Bronchial epithelial cell (primary cell): ENCODE data around the gene PIR. TPM values are rescaled to one million over a fixed set of nuclear protein-coding genes. Genes with fewer than 3 reads are reported as not detected.

Experiments
- DNase-seq: peaks from one replicate; pipeline ENCODE4 v3.0.0-alpha.2; 2010; ENCODE audit warnings: low read depth
- FAIRE-seq: peaks from 2 replicates; lab custom pipeline; 2011; peaks lifted over from hg19 to GRCh38; lab: Jason Lieb, UNC
- H3K27me3 ChIP-seq: 2 replicates; pipeline ENCODE4 v1.5.1; 2011; ENCODE audit warnings: low read length; ENCODE audit not compliant: control insufficient read depth, insufficient read depth
- H3K36me3 ChIP-seq: 2 replicates; pipeline ENCODE4 v1.5.1; 2011; ENCODE audit warnings: low read length; ENCODE audit not compliant: control insufficient read depth, insufficient read depth
- H3K4me3 ChIP-seq: 2 replicates; pipeline ENCODE4 v1.5.1; 2011; ENCODE audit warnings: mild to moderate bottlenecking, low read depth, low read length, control low read depth
- CTCF ChIP-seq: IDR thresholded peaks from 2 replicates; pipeline ENCODE4 v1.5.1; 2011; ENCODE audit warnings: mild to moderate bottlenecking, moderate library complexity, low read length, control low read depth, inconsistent platforms; ENCODE audit not compliant: insufficient read depth, severe bottlenecking
- total RNA-seq: library from RNA; depleted of rRNA; stranded (reverse); fragments of >200 nt; gene quantifications from 2 replicates; pipeline ENCODE4 v1.2.1, GENCODE V29; 2014

PIR gene
- total RNA-seq, 1 donor from 2014 or later: 23.7 TPM

GRCh38 chrX:15418707-15419181 lies 74.4 kb downstream of the PIR start:
- peaks cover 1% of the 10 kb centered on the region for H3K36me3 ChIP-seq
- H3K4me3 ChIP-seq: no peak overlapping the region
- H3K27me3 ChIP-seq: no peaks in the 10 kb centered on the region
- TF ChIP-seq CTCF: no peak
- no peak for DNase-seq
- FAIRE-seq: no peak

- no peak for FAIRE-seq
- DNase-seq: no peak
- Histone ChIP-seq H3K4me3 (no peak overlapping the region), H3K27me3 (no peaks in the 10 kb centered on the region), H3K36me3 (peaks cover 1% of the 10 kb centered on the region)
- no peak for TF ChIP-seq CTCF
Measured at GRCh38 chrX:15418041-15418706, 75.0 kb downstream of the PIR start.

- Histone ChIP-seq H3K36me3 (peaks cover 1% of the 10 kb centered on the region), H3K4me3 (no peak overlapping the region), H3K27me3 (no peaks in the 10 kb centered on the region)
- FAIRE-seq: no peak
- TF ChIP-seq CTCF: no peak
- no peak for DNase-seq
Measured at GRCh38 chrX:15416133-15416993, 76.8 kb downstream of the PIR start.

- DNase-seq (no peak), FAIRE-seq (no peak)
- peaks cover 1% of the 10 kb centered on the region for H3K36me3 ChIP-seq
- no peak overlapping the region for H3K4me3 ChIP-seq
- no peaks in the 10 kb centered on the region for H3K27me3 ChIP-seq
- no peak for TF ChIP-seq CTCF
Measured at GRCh38 chrX:15413101-15413500, 80.0 kb downstream of the PIR start.

GRCh38 chrX:15410947-15411346 lies 82.2 kb downstream of the PIR start:
- Histone ChIP-seq H3K4me3 (no peak overlapping the region), H3K36me3 (no peaks in the 10 kb centered on the region), H3K27me3 (no peaks in the 10 kb centered on the region)
- no peak for TF ChIP-seq CTCF
- DNase-seq (no peak), FAIRE-seq (no peak)
